ENCODE results near the gene SELENOS.
A peak's percentile ranks its signal among the peaks of the same experiment; 100 is the strongest.

The SELENOS gene

GRCh38 chr15:101276501-101277037, 716 bp downstream of the SELENOS start:
- DNase-seq, result no peak

- DNase-seq, result no peak
Observed at GRCh38 chr15:101275018-101275417, 2.3 kb downstream of the SELENOS start.

- DNase-seq, result no peak
Observed at GRCh38 chr15:101273534-101273933, 3.8 kb downstream of the SELENOS start.

- no peak for DNase-seq
Observed at GRCh38 chr15:101272584-101272983, 4.7 kb downstream of the SELENOS start.

DNA sequence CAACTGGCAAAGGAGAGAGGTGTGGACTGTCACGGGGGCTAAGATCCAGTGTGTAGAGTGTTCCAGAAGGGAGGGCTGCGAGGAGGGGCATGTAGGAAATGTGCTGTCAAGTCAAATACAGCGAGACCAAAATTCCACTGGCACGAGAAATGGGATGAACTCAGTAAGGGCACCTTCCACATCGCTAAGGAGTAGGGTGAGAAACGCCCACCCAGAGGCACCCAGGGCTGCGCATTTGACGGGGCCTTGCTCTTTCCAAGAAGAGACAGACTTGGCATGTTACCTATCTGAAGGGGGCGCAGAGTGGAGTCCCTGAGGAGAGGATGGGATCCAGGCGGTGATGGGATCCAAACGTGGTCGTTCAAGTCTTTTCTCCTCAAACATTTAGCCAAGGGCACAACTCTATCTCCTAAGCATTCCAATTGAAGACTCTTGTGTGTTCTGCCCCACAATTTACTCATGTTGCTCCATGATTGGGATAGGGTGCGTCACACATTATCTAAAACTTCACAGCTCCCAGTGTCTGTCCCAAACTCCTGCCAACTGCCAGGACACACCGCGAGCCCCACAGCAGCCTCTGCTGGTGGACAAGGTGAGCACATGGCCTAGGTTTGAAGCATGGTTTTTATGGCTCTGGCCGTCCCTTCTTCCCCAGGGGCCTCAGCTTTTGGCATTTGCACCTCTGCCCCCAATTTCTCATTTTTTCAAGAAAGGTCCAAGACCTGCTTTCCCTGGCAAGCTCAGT, 7.6 kb downstream of the SELENOS start:
- no peak for DNase-seq

DNA sequence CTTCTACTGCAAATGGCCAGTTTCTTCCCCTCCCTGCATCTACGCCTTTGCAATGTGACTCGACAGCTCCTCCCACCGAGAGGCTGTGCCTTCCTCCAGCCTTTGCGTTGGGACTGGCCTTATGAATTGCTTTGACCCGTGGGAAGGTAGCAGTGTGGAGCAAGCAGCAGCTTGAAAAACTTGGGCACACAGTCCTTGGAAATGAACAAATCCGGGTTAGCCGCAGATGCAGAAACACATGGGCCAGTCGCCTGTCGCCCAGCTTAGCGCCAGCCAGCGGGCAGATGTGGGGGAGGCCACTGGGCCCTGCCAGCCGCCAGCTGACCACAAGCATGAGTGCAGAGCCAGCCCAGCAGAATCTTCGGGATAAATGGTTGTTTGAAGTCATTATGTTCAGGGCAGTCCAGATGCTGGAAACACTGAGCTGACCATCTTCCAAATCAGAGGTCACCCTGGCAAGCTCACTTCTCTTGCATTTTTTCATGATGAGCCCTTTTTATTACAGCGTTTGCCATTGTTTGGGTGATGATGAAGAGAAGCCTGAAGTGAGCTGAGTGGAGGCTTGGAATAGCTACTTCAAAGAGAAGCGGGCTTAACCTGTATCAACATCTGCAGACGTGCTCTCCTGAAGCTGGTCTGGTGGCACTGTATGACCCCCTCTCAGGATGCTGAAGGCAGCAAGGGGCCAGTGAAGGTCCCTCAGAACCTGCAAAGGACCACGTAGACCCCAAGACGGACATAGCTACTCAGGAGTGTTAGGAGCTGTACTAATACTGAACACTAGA, 9.8 kb downstream of the SELENOS start:
- DNase-seq, result no peak

DNA sequence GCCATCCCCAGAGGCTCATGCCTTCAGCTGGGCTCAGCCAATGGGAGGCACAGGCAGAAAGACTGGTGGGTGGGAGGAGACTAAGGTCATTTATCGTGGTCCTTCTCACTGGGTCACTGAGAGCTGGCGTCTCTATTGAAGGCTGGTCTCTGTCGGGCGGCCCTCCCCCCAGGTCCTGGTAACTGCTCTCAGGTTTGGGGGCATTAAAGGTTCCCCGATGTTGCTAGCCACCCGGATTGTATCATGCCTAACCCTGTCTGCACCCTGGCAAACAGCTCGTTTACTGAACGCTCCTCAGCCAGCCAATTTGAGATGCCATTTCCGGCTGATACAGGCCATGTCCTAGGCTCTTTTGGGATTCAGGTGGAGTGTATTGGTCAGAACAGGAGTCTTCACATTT, 10.5 kb downstream of the SELENOS start:
- no peak for DNase-seq

DNA sequence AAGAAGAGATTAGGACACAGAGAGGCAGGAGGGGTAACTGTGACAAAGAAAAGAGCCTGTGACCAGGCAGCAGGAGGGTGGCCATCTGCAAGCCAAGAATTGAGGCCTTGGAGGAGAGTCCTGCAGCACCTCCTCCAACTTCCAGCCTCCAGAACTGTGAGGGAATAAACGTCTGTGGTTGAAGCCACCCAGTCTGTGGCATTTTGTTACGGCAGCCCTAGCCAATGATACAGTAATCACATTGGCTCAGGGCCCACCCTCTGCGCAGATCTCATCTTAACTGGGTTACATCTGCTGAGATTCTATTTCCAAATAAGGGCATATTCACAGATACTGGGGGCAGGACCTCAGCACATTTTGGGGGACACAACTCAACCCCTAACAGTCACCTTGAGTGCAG, 11.3 kb downstream of the SELENOS start:
- no peak for DNase-seq

DNA sequence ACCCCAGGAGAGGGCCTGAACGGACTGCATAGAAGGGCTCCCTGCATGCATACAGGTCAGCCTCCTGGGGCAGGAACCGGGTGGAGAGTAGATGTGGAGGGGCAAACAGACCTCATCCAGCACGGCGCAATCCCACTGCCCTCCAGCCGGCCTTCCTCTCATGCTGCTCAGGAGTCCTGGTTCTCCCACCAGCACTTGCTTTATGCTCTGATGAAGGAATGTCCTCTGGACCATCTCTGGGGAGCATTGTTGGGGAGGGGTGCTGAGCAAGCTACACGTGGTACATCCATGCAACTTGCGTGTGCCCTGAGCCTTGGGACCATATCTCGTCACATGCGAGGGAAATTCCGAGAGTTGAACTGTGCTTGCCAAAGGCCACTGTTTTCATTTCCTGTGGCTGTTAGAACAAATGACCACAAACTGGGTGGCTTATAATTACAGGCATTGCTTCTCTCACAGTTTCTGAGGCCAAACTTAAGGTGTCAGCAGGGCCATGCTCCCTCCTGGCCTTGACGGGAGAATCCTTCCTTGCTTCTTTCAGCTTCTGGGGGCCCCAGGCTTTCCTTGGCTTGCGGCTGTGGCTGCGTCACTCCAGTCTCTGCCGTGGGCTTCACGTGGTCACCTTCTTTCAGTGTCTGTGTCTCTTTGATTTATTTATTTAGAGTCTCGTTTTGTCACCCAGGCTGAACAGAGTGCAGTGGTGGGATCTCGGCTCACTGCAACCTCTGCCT, 12.2 kb downstream of the SELENOS start:
- DNase-seq, result no peak

DNA sequence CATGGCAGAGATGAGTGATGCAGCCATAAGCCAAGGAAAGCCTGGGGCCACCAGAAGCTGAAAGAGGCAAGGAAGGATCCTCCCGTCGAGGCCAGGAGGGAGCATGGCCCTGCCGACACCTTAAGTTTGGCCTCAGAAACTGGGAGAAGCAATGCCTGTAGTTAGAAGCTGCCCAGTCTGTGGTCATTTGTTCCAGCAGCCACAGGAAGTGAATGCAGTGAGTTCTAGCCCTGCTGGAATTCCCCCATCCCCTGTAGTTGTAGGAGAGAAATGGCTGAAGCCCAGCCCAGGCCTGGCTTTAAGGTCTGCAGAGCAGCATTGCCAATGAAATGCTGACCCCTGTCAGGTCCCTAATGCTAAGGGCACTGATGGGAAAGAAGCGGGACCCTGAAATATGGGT, 13.3 kb downstream of the SELENOS start:
- no peak for DNase-seq

- no peak for DNase-seq
Observed at GRCh38 chr15:101262551-101262950, 14.7 kb downstream of the SELENOS start.

- DNase-seq, result peak; percentile 58 to 63
Observed at GRCh38 chr15:101258238-101259144, 18.8 kb downstream of the SELENOS start.

DNA sequence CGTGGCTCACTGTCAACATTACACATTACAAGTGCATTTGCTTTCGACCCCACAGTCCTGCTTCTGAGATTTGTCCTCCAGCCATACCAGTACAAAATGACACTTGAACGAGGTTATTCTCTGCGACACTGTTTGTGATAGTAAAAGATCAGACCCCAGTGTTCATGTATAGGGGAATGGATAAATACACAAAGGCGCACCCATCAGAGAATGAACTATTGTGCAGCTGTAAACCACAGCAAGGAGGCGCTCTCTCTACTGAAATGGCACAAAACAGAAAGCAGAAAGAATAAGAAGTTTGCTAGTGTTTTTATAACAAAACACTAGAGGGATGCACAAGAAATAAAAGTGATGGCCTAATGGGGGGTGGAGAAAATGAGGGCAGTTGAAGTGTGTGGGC, 20.5 kb downstream of the SELENOS start:
- no peak for DNase-seq

DNA sequence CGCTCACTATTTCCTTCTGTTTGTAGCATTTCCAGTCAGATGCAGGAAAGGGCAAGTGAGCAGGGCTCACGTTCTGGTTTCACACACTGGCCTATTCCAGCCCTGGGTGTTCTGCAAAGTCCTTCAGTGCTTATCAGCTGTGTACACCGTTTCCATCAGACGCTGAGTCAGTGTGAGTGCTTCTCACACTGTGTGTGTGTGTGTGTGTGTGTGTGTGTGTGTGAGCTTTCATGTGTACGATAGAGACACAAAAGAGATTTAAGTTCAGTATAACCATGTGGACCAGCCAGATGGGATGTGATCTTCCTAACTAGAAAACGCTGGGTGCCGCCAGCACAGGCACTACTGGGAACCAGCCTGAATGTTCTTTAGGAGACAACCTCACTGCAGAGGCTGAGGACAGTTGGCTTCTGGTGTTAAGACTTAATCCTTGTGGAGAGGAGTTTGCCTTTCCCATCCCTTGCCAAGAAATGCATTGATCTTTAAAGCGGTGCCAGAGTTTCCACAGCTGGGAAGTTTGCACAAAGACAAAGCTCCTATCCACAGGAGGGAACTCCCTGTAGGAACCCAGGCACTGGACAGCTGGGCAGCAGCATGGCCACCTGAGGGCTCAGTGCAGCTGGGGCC, 21.6 kb downstream of the SELENOS start:
- DNase-seq, result no peak

DNA sequence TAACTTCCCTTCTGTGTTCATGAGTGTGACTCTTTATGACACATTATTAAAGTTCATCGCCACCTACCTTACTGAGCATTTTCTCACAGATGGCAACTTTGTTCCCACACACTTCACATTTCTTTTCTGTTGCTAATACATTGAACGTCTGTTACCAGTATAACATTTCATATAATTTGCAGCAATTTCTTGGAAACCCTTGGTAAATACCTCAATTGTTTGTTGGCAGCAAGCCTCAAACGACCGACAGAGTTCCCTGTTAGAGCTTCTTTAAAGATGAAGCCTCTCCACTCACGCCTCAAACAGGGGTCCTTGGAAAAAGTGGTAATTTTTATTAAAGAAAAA, 22.3 kb downstream of the SELENOS start:
- no peak for DNase-seq

DNA sequence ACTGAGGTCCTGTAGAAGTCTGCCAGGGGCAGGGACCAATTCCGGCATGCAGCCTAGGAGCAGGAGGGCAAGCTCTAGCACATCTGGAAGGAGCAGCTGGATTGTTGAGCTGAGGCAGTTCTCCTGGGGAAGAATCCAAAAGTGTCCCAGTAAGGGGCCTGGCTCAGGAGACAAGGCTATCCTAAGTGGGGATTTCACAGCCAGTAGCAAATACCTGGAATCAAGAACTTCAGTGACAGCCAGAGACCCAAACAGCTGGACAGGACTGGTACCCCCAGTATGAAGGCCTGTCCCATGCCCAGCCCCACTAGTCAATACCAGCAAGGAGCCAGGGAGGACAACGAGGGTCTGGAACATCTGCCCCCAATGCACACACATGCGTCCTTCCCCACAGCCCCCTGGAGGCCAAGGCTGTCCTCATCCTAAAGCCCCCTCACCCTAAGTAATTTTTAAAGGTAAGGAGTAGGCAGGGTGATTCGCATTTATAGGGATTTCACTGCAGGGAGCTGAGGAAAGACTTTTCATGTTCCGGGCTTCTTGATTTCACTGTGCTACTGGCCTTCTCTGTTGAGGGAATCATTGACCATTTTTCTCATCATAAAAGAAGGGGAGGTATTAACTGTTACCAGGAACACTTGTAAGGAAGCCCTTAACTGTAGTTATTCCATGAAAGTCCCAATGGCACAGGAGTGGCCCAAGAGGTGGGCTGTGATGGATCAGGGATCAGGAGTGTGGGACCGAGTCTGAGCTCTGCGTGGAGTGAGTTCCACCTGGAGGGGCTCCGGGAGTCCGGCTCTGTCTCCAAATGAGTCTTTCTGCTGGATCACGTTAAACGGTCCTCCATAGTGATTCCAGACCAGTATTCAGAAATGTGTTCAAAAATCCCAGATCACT, 22.9 kb downstream of the SELENOS start:
- DNase-seq, result no peak

- no peak for DNase-seq
Observed at GRCh38 chr15:101252836-101253235, 24.4 kb downstream of the SELENOS start.

DNA sequence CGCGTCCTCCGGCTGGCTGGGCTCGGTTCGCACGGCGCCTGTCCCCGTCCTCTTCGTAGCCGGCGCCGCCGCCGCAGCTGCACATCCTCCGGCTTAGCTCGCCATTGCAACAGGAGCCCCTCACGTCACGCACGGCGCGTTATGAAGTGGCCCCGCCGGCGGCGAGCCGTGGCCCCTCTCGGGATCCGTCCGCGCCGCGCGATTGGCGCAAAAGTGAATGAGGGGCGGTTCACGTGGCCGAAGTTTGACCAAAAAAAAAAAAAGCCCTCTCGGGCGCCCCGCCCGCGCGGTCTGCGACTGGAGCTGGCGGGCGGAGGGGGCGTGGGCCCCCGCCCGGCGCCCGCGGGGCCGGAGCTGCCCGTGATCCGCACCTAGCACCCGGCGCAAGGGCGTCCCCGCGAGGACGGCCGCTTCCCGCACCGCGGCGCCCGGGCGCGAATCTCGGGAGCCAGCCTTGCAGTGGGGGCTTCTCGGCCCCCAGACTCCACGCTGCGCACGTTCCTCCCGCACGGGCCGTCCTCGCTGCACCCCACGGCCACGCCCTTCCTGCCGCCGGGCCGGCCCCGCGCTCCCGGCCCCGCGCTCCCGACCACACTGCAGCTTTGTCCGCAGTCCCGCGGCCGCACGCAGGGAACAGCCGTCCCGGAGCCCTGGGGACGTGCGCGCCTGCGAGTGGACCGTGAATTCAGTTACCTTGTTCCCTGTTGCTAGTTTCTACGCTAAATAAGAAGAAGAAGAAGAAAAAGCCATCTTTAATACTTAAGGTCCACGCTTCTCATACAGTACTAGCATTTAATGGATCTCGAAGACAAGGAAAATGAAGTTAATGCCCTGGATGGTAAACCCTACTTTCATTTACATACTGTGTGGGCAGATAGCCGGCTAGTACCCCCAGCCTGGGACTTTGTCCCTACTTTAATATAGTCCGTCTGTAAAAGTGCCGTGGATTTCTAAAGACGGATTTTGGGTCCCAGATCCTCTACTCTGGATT, 25.2 kb downstream of the SELENOS start, which contains the start of gene CHSY1:
Gene CHSY1 (minus strand): TSS at position 219 of the 991 bp plus-strand sequence. CDS start 592 bp downstream, outside the sequence.
- peak; percentile 80 to 85 for DNase-seq
